Right lobe of liver (tissue), 4 donors: Measurements from ENCODE around the gene AMPH.
A peak's percentile ranks its signal among the peaks of the same experiment; 100 is the strongest.

Experiments used
- CTCF ChIP-seq, 4 donors: fragments of 200-600 bp in 3 of 4; fragments of 450-650 bp in 1 of 4; IDR thresholded peaks; one replicate each; pipeline versions ENCODE4 v1.5.1 to v1.8.0; 2016 to 2022; ENCODE audit warnings: antibody characterized with exemption in 4 of 4, mild to moderate bottlenecking in 2 of 4
- POLR2A ChIP-seq: fragments of 450-650 bp; IDR thresholded peaks from one replicate; pipeline ENCODE4 v1.6.1; 2017; ENCODE audit warnings: antibody characterized with exemption, mild to moderate bottlenecking
- donor health status: DM: no; HTN: no; CAD: no.
- donor health status: DM: no; HTN: no; CAD: no.
- donor health status: DM: no; HTN: yes; CAD: no.

- TF ChIP-seq CTCF (IDR thresholded peaks at IDR 0.05) (peak in 3 of 4 donors; percentile 25 to 33 (median 25)), POLR2A (no peak)
These were observed 179.3 kb downstream of the AMPH start for GRCh38 chr7:38451840-38452239.
